T-helper 2 cell treated with Interferon-gamma antibody and Interleukin-4, amounts not matched to agents 5 μg/mL and 100 μg/mL, for 36 hours (primary cell): ENCODE results near the gene DNASE1L2.

Source experiments
- DNase-seq: peaks from one replicate; pipeline ENCODE4 v3.0.0; 2021; ENCODE audit warnings: low spot score
- H3K27ac Mint-ChIP-seq: one replicate; pipeline ENCODE4 v1.8.0; 2021; ENCODE audit warnings: mild to moderate bottlenecking, mixed read lengths
- H3K27me3 Mint-ChIP-seq: one replicate; pipeline ENCODE4 v1.8.0; 2021; ENCODE audit warnings: low read depth, mixed read lengths
- H3K36me3 Mint-ChIP-seq: one replicate; pipeline ENCODE4 v1.8.0; 2021; ENCODE audit warnings: low read depth, mixed read lengths
- H3K4me1 Mint-ChIP-seq: one replicate; pipeline ENCODE4 v1.8.0; 2021; ENCODE audit warnings: low read depth, mixed read lengths
- H3K4me3 Mint-ChIP-seq: one replicate; pipeline ENCODE4 v1.8.0; 2022; ENCODE audit warnings: mild to moderate bottlenecking, moderate library complexity, mixed read lengths
- H3K9me3 Mint-ChIP-seq: one replicate; pipeline ENCODE4 v1.8.0; 2021; ENCODE audit warnings: mixed read lengths

The DNASE1L2 gene, protein sequence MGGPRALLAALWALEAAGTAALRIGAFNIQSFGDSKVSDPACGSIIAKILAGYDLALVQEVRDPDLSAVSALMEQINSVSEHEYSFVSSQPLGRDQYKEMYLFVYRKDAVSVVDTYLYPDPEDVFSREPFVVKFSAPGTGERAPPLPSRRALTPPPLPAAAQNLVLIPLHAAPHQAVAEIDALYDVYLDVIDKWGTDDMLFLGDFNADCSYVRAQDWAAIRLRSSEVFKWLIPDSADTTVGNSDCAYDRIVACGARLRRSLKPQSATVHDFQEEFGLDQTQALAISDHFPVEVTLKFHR

DNA sequence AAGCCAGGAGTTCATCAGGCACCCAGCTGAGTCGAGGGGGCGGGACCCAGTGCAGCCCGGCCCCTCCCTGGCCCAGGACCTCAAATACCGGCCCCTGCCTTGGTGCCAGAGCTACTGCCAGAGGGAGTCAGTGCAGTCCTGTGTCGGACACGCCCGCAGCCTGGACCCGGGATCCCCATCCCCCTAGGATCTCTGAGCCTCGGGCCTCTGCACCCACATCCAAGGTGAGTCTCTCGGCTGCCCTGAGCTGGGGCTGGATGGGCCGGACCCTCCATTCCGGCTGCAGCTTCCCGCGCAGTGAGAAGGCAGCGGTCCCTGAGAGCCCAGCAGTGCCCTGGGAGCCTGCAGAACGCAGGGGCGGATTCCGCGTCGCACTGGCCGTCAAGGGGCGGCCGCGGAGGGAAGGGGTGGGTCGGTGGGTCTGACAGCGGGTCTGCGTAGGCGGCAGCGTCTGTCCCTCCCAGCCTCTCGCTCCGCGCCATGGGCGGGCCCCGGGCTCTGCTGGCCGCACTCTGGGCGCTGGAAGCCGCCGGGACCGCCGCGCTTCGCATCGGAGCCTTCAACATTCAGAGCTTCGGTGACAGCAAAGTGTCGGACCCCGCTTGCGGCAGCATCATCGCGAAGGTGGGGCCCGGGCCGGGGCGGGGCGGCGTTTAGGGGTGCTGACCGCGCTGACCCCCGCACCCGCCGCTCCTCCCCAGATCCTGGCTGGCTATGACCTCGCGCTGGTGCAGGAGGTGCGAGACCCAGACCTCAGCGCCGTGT, at the start of gene DNASE1L2:
Gene DNASE1L2, plus strand, starts transcription at position 108 of the 765 bp plus-strand sequence. Its CDS starts 373 bp downstream, at position 481.
- Mint-ChIP-seq H3K36me3 (peaks cover 12% of the 10 kb centered on the region), H3K9me3 (no peaks in the 10 kb centered on the region), H3K4me3 (no peak within 1 kb of the TSS), H3K27ac (no peak within 1 kb of the TSS), H3K4me1 (no peaks in the 10 kb centered on the region), H3K27me3 (peaks cover 3% of the 10 kb centered on the region)
- DNase-seq, result no peak

DNA sequence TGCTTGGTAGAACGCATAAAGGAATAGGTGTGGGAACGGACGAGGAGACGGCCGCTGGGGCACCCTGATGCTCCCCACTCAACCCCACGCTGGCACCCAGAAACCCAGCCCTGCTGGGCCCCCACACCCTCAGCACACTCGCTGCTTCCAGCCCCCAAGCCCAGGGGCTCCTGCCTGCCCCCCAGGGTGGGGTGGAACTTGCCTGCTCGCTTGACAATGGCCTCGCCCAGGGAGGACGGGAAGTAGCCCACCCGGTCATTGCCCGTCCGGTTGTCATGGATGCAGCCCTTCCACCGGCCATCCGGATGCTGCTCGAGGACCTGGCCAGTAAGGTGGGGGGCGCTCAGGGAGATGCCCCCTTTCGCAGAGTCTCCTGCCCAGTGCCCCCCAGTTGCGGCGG, 49.7 kb upstream of the DNASE1L2 start:
- no peaks in the 10 kb centered on the region for H3K4me1 Mint-ChIP-seq
- DNase-seq, result no peak
- no peaks in the 10 kb centered on the region for H3K27me3 Mint-ChIP-seq
- no peak overlapping the region for H3K4me3 Mint-ChIP-seq
- H3K27ac Mint-ChIP-seq, result no peak overlapping the region
- H3K36me3 Mint-ChIP-seq, result no peaks in the 10 kb centered on the region
- H3K9me3 Mint-ChIP-seq, result no peaks in the 10 kb centered on the region

GRCh38 chr16:2187212-2187611, 49.0 kb upstream of the DNASE1L2 start:
- Mint-ChIP-seq H3K4me1 (no peaks in the 10 kb centered on the region), H3K27me3 (no peaks in the 10 kb centered on the region), H3K27ac (no peak overlapping the region), H3K36me3 (no peaks in the 10 kb centered on the region), H3K9me3 (no peaks in the 10 kb centered on the region), H3K4me3 (no peak overlapping the region)
- no peak for DNase-seq

DNA sequence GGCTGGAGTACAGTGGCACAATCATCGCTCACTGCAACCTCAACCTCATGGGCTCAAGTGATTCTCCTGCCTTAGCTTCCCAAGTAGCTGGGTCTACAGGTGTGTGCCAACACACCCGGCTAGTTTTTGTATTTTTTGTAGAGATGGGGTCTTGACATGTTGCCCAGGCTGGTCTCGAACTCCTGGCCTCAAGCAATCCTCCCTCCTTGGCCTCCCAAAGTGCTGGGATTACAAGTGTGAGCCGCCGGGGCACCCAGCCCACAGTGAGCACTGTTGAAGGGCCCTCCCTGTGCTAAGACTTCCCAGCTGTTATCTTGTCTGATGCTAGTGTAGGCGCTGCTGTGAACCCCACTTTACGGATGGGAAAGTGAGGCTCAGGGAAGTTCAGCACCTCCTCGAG, 47.8 kb upstream of the DNASE1L2 start:
- Mint-ChIP-seq H3K27me3 (no peaks in the 10 kb centered on the region), H3K27ac (no peak overlapping the region), H3K9me3 (no peaks in the 10 kb centered on the region), H3K36me3 (no peaks in the 10 kb centered on the region), H3K4me3 (no peak overlapping the region), H3K4me1 (no peaks in the 10 kb centered on the region)
- no peak for DNase-seq

- H3K9me3 Mint-ChIP-seq, result no peaks in the 10 kb centered on the region
- no peak overlapping the region for H3K27ac Mint-ChIP-seq
- no peak overlapping the region for H3K4me3 Mint-ChIP-seq
- H3K27me3 Mint-ChIP-seq, result peaks cover 4% of the 10 kb centered on the region
- H3K36me3 Mint-ChIP-seq, result no peaks in the 10 kb centered on the region
- no peaks in the 10 kb centered on the region for H3K4me1 Mint-ChIP-seq
- DNase-seq, result no peak
Observed at GRCh38 chr16:2189252-2189893, 46.9 kb upstream of the DNASE1L2 start.

DNA sequence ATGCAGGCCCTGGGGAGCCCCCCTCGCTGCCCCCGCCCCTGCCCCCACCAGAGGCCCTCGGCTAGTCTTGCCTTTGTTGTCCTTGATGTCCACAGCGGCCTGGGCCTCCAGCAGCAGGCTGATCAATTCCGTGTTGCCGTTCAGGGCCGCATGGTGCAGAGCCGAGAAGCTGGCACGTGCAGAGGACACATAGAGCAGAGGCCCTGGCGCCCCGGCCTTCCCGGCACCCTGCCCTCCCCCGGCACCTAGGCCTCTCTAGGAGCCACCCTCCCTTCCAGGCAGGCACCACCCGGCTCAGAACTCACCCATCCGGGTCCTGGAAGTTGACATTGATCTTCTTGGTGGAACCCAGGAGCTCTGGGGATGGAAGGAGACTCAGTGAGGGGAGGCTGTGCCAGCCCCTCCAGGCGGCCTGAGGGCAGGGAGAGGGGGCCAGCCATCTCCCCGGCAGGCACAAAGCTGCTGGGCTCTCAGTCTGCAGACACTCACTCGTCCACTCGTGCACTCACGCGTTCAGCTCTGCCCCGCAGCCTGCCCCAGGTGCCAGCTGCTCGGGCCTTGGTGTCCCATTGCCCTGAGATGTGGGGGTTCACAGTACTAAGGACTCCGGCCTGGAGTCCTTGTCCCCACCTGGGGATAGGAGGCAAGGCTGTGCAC, 46.1 kb upstream of the DNASE1L2 start:
- H3K9me3 Mint-ChIP-seq, result no peaks in the 10 kb centered on the region
- DNase-seq, result no peak
- H3K27me3 Mint-ChIP-seq, result peaks cover 10% of the 10 kb centered on the region
- H3K4me1 Mint-ChIP-seq, result no peaks in the 10 kb centered on the region
- no peaks in the 10 kb centered on the region for H3K36me3 Mint-ChIP-seq
- H3K4me3 Mint-ChIP-seq, result no peak overlapping the region
- H3K27ac Mint-ChIP-seq, result no peak overlapping the region

- Mint-ChIP-seq H3K27me3 (peaks cover 14% of the 10 kb centered on the region), H3K9me3 (no peaks in the 10 kb centered on the region), H3K36me3 (no peaks in the 10 kb centered on the region), H3K27ac (no peak overlapping the region), H3K4me1 (no peaks in the 10 kb centered on the region), H3K4me3 (no peak overlapping the region)
- no peak for DNase-seq
Observed at GRCh38 chr16:2190659-2191445, 45.4 kb upstream of the DNASE1L2 start.

GRCh38 chr16:2191446-2191706, 44.9 kb upstream of the DNASE1L2 start:
- Mint-ChIP-seq H3K27ac (no peak overlapping the region), H3K4me3 (no peak overlapping the region), H3K9me3 (no peaks in the 10 kb centered on the region), H3K4me1 (no peaks in the 10 kb centered on the region), H3K27me3 (peaks cover 14% of the 10 kb centered on the region), H3K36me3 (no peaks in the 10 kb centered on the region)
- no peak for DNase-seq

- Mint-ChIP-seq H3K4me1 (no peaks in the 10 kb centered on the region), H3K4me3 (no peak overlapping the region), H3K27ac (no peak overlapping the region), H3K36me3 (no peaks in the 10 kb centered on the region), H3K27me3 (peaks cover 36% of the 10 kb centered on the region), H3K9me3 (no peaks in the 10 kb centered on the region)
- no peak for DNase-seq
Observed at GRCh38 chr16:2194166-2194834, 41.9 kb upstream of the DNASE1L2 start.

GRCh38 chr16:2194852-2195321, 41.4 kb upstream of the DNASE1L2 start:
- H3K4me3 Mint-ChIP-seq, result no peak overlapping the region
- H3K9me3 Mint-ChIP-seq, result no peaks in the 10 kb centered on the region
- no peaks in the 10 kb centered on the region for H3K36me3 Mint-ChIP-seq
- no peaks in the 10 kb centered on the region for H3K4me1 Mint-ChIP-seq
- H3K27me3 Mint-ChIP-seq, result peaks cover 37% of the 10 kb centered on the region
- no peak overlapping the region for H3K27ac Mint-ChIP-seq
- DNase-seq, result peak; percentile 28

DNA sequence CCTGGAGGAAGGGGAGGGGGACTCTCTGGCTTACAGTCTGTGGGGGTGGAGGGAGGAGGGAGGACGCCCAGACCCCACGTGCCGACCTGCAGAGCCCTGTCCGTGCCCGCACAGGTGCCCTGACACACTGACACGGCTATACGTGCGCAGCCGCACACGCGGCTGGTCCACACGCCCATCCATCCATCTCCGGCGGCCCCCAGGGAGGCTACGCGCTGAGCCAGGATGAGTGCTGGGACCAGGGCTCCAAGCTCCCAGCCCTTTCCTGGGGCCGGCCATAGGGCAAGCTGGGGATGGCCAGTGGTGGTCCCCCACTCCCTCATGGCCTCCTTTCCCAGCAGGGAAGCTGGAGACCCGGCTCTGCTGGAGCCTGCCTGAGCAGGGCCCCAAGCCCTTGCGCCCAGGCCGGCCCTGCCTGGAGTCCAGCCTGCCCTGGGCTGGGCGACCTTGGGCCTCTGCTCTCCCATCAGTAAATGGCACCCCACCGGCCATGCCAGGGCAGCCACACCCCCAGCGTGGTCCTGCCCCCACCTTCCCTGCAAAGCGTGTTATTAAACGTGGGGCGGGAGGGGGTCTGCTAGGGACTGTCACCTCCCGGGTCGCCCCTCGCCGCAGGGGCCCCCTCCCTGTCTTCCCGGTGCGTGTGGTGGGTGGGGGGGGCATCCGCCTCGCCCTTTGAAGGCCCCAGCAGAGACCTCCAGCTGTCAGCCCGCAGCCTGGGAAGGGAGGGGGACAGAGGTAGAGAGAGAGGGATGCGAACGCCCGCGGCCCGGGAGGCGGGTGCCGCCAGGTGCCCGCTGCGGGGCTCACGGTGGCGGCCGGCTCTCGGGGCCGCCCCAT, 40.7 kb upstream of the DNASE1L2 start:
- Mint-ChIP-seq H3K27me3 (peaks cover 41% of the 10 kb centered on the region), H3K4me1 (no peaks in the 10 kb centered on the region), H3K36me3 (no peaks in the 10 kb centered on the region), H3K9me3 (no peaks in the 10 kb centered on the region), H3K27ac (no peak overlapping the region), H3K4me3 (no peak overlapping the region)
- no peak for DNase-seq

- no peaks in the 10 kb centered on the region for H3K36me3 Mint-ChIP-seq
- DNase-seq, result no peak
- no peaks in the 10 kb centered on the region for H3K4me1 Mint-ChIP-seq
- peaks cover 41% of the 10 kb centered on the region for H3K27me3 Mint-ChIP-seq
- no peak within 1 kb of the TSS for H3K27ac Mint-ChIP-seq
- H3K9me3 Mint-ChIP-seq, result no peaks in the 10 kb centered on the region
- peak within 1 kb of the TSS; percentile 50 for H3K4me3 Mint-ChIP-seq
Observed at GRCh38 chr16:2196162-2196980, 39.9 kb upstream of the DNASE1L2 start, which contains the start of gene CASKIN1. TSS of gene CASKIN1 (minus strand) at chr16:2196605. CDS start at chr16:2196432, 173 bp downstream.
